Nephron progenitor cell (in vitro differentiated cells): ENCODE measurements around the gene CIB4.

Source experiments
- DNase-seq: peaks from one replicate; pipeline ENCODE4 v3.0.0; 2021
- H3K27ac Mint-ChIP-seq: 2 replicates; pipeline ENCODE4 v1.8.0; 2021; ENCODE audit warnings: mild to moderate bottlenecking, moderate library complexity, mixed read lengths
- H3K27me3 Mint-ChIP-seq: 2 replicates; pipeline ENCODE4 v1.8.0; 2021; ENCODE audit warnings: mild to moderate bottlenecking, low read depth, mixed read lengths; ENCODE audit not compliant: poor library complexity
- H3K36me3 Mint-ChIP-seq: 2 replicates; pipeline ENCODE4 v1.8.0; 2021; ENCODE audit warnings: low read depth, mixed read lengths
- H3K4me1 Mint-ChIP-seq: 2 replicates; pipeline ENCODE4 v1.8.0; 2021; ENCODE audit warnings: mixed read lengths
- H3K4me3 Mint-ChIP-seq: 2 replicates; pipeline ENCODE4 v1.8.0; 2021; ENCODE audit warnings: mild to moderate bottlenecking, moderate library complexity, mixed read lengths
- H3K9me3 Mint-ChIP-seq: 2 replicates; pipeline ENCODE4 v1.8.0; 2021; ENCODE audit warnings: mild to moderate bottlenecking, moderate library complexity, mixed read lengths
- TF ChIP-seq, protein P1 (sequence below): fragments of 200-600 bp; sonication (generic); IDR thresholded peaks from 2 replicates; pipeline ENCODE4 v1.5.0; 2021; ENCODE audit warnings: antibody characterized with exemption

CIB4 gene

GRCh38 chr2:26614216-26615138 is 26.7 kb downstream of the CIB4 start:
- Mint-ChIP-seq H3K27ac (peak overlapping the region; percentile 72), H3K4me3 (no peak overlapping the region)
- TF ChIP-seq, protein P1, sequence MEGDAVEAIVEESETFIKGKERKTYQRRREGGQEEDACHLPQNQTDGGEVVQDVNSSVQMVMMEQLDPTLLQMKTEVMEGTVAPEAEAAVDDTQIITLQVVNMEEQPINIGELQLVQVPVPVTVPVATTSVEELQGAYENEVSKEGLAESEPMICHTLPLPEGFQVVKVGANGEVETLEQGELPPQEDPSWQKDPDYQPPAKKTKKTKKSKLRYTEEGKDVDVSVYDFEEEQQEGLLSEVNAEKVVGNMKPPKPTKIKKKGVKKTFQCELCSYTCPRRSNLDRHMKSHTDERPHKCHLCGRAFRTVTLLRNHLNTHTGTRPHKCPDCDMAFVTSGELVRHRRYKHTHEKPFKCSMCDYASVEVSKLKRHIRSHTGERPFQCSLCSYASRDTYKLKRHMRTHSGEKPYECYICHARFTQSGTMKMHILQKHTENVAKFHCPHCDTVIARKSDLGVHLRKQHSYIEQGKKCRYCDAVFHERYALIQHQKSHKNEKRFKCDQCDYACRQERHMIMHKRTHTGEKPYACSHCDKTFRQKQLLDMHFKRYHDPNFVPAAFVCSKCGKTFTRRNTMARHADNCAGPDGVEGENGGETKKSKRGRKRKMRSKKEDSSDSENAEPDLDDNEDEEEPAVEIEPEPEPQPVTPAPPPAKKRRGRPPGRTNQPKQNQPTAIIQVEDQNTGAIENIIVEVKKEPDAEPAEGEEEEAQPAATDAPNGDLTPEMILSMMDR: no peak

DNA sequence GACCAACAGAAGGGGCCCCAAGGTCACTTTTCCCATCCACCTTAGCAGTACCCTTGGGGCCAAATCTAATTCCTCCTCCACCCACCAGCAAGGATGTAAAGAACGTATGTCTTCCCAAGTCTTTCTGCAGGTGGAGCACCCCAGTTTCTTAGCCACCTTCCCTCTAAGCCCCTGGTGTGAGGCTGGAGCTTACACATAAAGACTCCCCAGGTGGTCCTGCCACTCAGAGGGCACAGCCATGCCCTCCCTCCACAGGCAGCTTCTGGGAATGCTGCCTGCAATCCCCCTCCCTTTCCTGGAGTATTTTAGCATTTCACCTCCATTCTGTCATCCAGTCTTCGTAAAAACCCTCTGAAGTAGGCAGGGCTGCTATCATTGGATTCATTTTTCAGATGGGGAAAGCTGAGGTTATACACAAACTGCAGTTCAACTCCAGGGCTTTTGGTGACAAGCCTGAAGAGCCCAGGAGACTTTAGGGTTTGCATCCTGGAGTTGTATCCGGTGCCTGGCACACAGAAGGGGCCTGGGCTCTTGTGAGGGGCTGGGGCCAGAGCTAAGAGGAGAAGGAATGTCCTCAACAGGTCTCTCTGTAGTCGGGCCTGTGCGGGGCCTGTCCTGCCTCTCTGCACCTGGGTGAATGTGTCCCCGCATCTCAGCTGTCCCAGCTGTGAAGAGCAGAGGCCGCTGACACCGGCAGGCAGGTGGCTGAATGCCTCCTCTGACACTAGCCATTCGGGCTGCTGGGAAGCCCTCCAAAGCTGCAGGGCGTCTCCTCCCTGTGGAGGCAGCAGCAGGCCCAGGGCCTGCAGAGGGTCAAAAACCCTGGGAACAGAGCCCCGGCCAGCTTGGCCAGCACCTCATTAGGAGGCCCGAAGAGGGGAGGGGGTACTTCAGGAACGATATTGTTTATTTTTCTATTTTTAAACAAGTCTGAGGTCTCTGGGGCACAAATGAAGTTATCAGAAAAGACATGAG is 27.6 kb downstream of the CIB4 start:
- no peak for DNase-seq
- TF ChIP-seq, protein P1: no peak
- no peak overlapping the region for H3K4me3 Mint-ChIP-seq
- H3K27ac Mint-ChIP-seq: peak overlapping the region; percentile 66
- H3K9me3 Mint-ChIP-seq: no peaks in the 10 kb centered on the region
- H3K27me3 Mint-ChIP-seq: peaks cover 25% of the 10 kb centered on the region
- H3K36me3 Mint-ChIP-seq: no peaks in the 10 kb centered on the region
- peaks cover 88% of the 10 kb centered on the region for H3K4me1 Mint-ChIP-seq

More at GRCh38 chr2:26614216-26615138, 26.7 kb downstream of the CIB4 start:
- Mint-ChIP-seq H3K27me3 (peaks cover 34% of the 10 kb centered on the region), H3K36me3 (no peaks in the 10 kb centered on the region), H3K9me3 (no peaks in the 10 kb centered on the region), H3K4me1 (peaks cover 84% of the 10 kb centered on the region)
- DNase-seq: no peak

DNA sequence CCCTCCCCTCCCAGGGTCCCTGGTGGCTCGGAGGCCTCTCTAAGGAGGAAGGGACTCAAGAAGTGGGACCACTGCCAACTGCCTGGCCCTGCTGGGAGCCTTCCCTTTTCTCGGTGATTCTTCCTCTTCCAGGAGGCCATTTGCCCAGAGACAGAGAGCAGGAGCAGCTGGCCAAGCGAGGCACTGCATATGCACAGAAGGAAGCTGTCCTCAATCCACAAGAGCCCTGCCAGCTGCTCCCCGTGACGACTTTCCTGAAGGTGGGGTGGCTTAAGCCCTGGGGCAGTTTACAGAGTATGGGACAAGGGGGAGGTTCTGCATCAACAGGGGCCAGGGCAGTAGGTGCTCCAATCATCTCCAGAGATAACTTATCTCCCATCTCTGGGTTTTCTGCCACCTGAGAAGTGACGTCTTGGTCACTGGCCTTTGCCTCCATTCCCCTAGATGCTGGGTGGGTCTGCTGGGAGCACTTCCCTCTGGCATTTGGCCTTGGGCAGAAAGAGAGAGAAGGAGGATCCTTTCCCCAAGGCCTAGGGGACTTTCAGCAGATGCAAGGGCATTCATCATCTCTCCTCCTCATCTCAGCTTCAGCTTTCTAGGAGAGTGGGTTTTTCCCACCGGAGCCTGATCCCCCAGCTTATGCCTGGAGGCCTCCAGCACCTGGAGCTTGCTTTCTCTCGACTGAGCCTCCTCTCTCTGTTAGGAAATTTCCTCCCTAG is 28.5 kb downstream of the CIB4 start:
- H3K27me3 Mint-ChIP-seq: peaks cover 17% of the 10 kb centered on the region
- no peak for DNase-seq
- no peaks in the 10 kb centered on the region for H3K9me3 Mint-ChIP-seq
- H3K27ac Mint-ChIP-seq: no peak overlapping the region
- H3K36me3 Mint-ChIP-seq: no peaks in the 10 kb centered on the region
- TF ChIP-seq, protein P1: no peak
- peaks cover 93% of the 10 kb centered on the region for H3K4me1 Mint-ChIP-seq
- no peak overlapping the region for H3K4me3 Mint-ChIP-seq

DNA sequence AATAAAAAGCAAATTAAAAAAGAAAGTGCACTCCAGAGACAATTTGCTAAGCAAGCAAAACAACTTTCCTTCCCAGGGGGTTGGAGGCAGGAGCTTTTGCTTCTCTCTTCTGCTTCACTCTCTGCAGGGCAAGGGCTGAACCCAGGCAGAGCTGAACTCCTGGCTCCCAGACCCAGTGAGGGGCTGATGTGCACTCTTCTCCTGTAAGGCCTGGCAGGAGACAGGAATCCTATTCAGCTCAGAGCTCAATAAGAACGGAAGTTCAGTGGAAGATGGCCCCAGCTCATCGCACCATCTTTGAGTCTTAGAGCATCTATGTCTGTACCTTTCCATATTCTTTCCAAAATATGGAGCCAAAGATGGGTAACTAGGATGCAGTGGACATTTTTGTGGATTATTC is 29.1 kb downstream of the CIB4 start:
- Mint-ChIP-seq H3K36me3 (no peaks in the 10 kb centered on the region), H3K9me3 (no peaks in the 10 kb centered on the region), H3K27ac (no peak overlapping the region), H3K27me3 (peaks cover 12% of the 10 kb centered on the region), H3K4me3 (no peak overlapping the region), H3K4me1 (peaks cover 90% of the 10 kb centered on the region)
- DNase-seq: no peak
- TF ChIP-seq, protein P1: no peak

DNA sequence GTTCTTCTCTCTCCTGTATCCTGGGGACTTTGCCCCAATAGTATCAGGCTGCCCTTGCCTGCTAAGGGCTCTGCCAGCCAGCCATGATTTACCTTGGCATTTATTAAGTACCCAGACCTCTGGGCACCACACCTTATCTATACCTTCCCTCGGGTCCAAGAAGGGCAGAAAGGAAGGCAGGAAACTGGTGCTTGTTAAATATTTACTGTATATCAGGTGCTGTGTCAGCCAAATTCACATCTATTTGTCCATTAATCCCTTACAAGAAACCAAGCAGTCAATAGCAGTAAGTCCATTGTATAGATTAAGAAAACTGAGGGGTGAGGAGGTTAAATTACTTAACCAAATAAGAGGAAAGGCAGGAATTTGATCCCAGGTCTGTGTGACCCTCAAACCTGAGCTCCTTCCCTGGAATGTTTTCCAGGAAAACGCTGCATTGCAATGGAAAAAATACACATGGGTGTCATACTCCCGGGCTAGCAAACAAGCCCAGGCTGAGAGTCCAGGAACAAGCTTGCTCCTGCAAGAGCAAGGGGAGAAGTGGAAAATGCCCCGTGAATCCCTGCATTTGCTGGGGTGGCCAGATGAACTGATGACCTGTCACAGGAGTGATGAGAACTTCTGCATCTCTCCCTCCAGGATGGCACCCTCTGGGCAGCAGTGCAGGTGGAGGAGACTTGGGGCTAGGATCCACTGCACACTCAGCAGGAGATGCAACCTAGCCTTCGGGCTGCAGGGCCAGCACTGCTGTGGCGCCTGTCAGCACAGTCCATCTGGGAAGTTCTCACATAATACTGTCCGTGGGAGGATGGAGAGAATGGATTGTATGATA is 30.4 kb downstream of the CIB4 start:
- Mint-ChIP-seq H3K9me3 (no peaks in the 10 kb centered on the region), H3K27ac (peak overlapping the region; percentile 80), H3K27me3 (peaks cover 12% of the 10 kb centered on the region), H3K36me3 (no peaks in the 10 kb centered on the region), H3K4me3 (peak overlapping the region; percentile 31), H3K4me1 (peaks cover 90% of the 10 kb centered on the region)
- DNase-seq: no peak
- TF ChIP-seq, protein P1: no peak
